Osteoblast (primary cell): Measurements from ENCODE around the gene SMOC1. TPM values are rescaled to one million over a fixed set of nuclear protein-coding genes. Genes with fewer than 3 reads are reported as not detected.
A peak's percentile ranks its signal among the peaks of the same experiment; 100 is the strongest.

Experiments
- DNase-seq: peaks from one replicate; pipeline ENCODE4 v3.0.0; 2011; ENCODE audit warnings: low spot score, mixed read lengths; ENCODE audit not compliant: insufficient read length; ENCODE audit errors: missing footprints
- H2AFZ ChIP-seq: 2 replicates; pipeline ENCODE4 v1.6.0; 2011; ENCODE audit warnings: mild to moderate bottlenecking, low read length
- H3K27ac ChIP-seq: 2 replicates; pipeline ENCODE4 v1.5.1; 2011; ENCODE audit warnings: mild to moderate bottlenecking, low read depth, low read length, moderate library complexity
- H3K27me3 ChIP-seq: 2 replicates; pipeline ENCODE4 v1.6.0; 2012; ENCODE audit warnings: mild to moderate bottlenecking, control low read depth, inconsistent platforms, low read length, moderate library complexity; ENCODE audit not compliant: insufficient read depth
- H3K36me3 ChIP-seq: 2 replicates; pipeline ENCODE4 v1.5.1; 2011; ENCODE audit warnings: mild to moderate bottlenecking, low read length, control low read depth, moderate library complexity; ENCODE audit not compliant: insufficient read depth
- H3K4me1 ChIP-seq: 2 replicates; pipeline ENCODE4 v1.5.1; 2011; ENCODE audit warnings: mild to moderate bottlenecking, low read length, control low read depth, moderate library complexity; ENCODE audit not compliant: insufficient read depth
- H3K4me2 ChIP-seq: 2 replicates; pipeline ENCODE4 v1.6.0; 2011; ENCODE audit warnings: mild to moderate bottlenecking, low read length; ENCODE audit not compliant: insufficient read depth
- H3K4me3 ChIP-seq: fragments of 200-600 bp; sonication (generic); 3 replicates; pipeline ENCODE4 v1.5.1; 2012; ENCODE audit warnings: mild to moderate bottlenecking, low read length, inconsistent platforms; ENCODE audit not compliant: insufficient read depth
- H3K79me2 ChIP-seq: 2 replicates; pipeline ENCODE4 v1.6.0; 2012; ENCODE audit warnings: mild to moderate bottlenecking, low read length, control low read depth, inconsistent platforms; ENCODE audit not compliant: insufficient read depth
- H3K9me3 ChIP-seq: 2 replicates; pipeline ENCODE4 v1.5.1; 2011; ENCODE audit warnings: low read depth, low read length, control low read depth
- H4K20me1 ChIP-seq: 2 replicates; pipeline ENCODE4 v1.6.0; 2012; ENCODE audit warnings: mild to moderate bottlenecking, low read length, control low read depth; ENCODE audit not compliant: insufficient read depth
- total RNA-seq: library from RNA; depleted of rRNA; stranded (reverse); fragments of >200 nt; gene quantifications from 2 replicates; pipeline ENCODE4 v1.2.3, GENCODE V29; 2012
- TF ChIP-seq, protein P1 (sequence below): IDR thresholded peaks from 2 replicates; pipeline ENCODE4 v1.5.1; 2011; ENCODE audit warnings: mild to moderate bottlenecking, low read depth, low read length, moderate library complexity; ENCODE audit errors: extremely low read depth

Gene SMOC1
- total RNA-seq, 1 donor = 25.7 TPM

DNA sequence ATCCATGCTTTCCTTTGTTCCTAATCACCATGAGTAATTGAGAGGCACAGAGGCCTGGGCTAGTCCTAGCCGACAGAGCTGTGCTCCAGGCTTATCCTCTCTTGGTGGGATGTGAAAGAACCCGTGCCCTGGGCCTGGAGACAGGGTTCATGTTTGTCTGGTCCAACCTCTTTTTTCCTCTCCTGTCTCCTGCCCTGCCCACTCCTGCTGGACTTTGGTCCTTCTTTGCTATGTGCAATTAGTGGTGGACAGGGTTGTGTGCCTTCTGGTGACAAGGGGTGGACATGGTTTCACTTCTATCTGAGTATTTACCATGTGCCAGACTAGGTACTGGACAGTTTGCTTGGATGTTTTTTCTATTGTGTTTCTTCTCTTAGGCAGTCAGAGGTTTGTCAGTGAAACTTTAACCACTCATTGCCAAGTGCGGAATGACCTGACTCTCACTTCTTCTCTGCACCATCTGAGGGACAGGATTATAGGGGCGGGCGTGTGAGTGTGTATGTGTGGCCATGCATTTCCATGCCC is 126.1 kb downstream of the SMOC1 start:
- Histone ChIP-seq H3K27ac (no peak overlapping the region), H3K4me2 (no peak overlapping the region), H3K4me1 (peaks cover 10% of the 10 kb centered on the region), H3K9me3 (no peaks in the 10 kb centered on the region), H3K36me3 (no peaks in the 10 kb centered on the region), H3K27me3 (no peaks in the 10 kb centered on the region), H3K4me3 (no peak overlapping the region), H3K79me2 (no peaks in the 10 kb centered on the region), H2AFZ (no peak overlapping the region), H4K20me1 (no peaks in the 10 kb centered on the region)
- no peak for DNase-seq
- TF ChIP-seq, protein P1, sequence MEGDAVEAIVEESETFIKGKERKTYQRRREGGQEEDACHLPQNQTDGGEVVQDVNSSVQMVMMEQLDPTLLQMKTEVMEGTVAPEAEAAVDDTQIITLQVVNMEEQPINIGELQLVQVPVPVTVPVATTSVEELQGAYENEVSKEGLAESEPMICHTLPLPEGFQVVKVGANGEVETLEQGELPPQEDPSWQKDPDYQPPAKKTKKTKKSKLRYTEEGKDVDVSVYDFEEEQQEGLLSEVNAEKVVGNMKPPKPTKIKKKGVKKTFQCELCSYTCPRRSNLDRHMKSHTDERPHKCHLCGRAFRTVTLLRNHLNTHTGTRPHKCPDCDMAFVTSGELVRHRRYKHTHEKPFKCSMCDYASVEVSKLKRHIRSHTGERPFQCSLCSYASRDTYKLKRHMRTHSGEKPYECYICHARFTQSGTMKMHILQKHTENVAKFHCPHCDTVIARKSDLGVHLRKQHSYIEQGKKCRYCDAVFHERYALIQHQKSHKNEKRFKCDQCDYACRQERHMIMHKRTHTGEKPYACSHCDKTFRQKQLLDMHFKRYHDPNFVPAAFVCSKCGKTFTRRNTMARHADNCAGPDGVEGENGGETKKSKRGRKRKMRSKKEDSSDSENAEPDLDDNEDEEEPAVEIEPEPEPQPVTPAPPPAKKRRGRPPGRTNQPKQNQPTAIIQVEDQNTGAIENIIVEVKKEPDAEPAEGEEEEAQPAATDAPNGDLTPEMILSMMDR = no peak

DNA sequence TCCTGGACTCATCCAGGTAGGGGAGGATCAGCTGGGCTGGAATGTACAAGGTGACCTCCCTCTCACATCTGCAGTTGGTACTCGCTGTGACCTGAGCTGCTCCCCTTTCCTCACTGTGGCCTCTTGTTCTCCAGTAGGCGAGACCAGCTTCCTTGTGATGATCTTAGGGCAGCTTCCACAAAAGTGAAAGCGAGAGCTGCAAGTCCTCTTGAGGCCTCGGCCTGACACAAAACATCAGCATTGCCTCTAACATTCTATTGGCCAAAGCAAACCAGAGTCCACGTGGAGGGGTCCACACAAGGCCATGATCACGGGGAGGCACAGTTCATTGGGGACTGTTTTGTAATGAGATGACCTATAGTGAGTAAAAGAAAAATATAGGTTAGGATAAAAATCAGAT is 127.5 kb downstream of the SMOC1 start:
- Histone ChIP-seq H3K4me2 (no peak overlapping the region), H3K27me3 (no peaks in the 10 kb centered on the region), H3K36me3 (no peaks in the 10 kb centered on the region), H3K27ac (no peak overlapping the region), H2AFZ (no peak overlapping the region), H3K79me2 (no peaks in the 10 kb centered on the region), H4K20me1 (no peaks in the 10 kb centered on the region), H3K4me3 (no peak overlapping the region), H3K4me1 (no peaks in the 10 kb centered on the region), H3K9me3 (no peaks in the 10 kb centered on the region)
- TF ChIP-seq, protein P1 = no peak
- no peak for DNase-seq

DNA sequence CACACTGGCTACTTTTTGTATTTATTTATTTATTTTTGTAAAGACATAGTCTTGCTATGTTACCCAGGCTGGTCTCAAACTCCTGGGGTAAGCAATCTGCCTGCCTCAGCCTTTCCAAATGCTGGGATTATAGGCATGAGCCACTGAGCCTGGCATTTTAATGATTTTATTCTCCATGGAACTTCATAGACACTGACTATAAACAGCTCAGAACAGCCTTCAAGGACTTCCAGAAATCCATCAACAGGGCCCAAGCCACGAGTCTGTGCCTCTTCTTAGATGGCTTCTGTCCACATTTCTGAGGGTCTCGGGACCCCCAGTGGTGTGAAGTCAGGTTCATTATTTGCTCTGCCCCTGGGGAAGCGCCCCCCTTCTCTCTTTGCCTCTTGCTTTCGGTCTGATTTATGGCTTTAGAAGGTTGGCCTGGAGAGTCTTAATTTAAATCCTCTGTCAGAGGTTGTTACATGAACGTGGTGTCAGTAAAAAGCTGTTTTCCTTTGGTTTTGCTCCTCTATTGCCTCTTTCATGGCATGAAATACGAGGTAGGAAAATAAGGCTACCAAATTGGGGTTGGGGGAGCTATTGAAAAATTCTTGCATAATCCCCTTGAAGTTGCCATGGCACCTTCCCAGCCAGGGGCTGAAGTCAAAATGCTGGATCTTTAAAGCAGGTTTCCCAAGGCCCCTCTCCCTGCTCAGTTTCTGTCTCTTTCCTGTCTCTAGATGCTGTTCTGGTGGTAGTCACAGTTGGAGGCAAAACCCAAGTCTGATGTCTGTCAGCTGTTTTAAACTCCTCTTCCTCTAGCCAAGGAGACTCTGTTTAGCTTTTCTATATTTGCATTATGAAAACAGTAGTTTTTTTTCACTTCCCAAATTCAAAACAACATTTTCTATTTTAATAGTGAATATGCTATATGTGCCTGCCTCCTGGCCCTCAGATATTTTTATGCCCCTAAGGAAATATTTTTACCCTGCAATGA is 129.4 kb downstream of the SMOC1 start:
- DNase-seq = no peak
- Histone ChIP-seq H3K4me1 (no peaks in the 10 kb centered on the region), H3K4me2 (no peak overlapping the region), H3K4me3 (no peak overlapping the region), H3K9me3 (no peaks in the 10 kb centered on the region), H3K79me2 (no peaks in the 10 kb centered on the region), H2AFZ (peak overlapping the region; percentile 43), H4K20me1 (no peaks in the 10 kb centered on the region), H3K36me3 (no peaks in the 10 kb centered on the region), H3K27ac (no peak overlapping the region), H3K27me3 (no peaks in the 10 kb centered on the region)
- TF ChIP-seq, protein P1 = no peak

DNA sequence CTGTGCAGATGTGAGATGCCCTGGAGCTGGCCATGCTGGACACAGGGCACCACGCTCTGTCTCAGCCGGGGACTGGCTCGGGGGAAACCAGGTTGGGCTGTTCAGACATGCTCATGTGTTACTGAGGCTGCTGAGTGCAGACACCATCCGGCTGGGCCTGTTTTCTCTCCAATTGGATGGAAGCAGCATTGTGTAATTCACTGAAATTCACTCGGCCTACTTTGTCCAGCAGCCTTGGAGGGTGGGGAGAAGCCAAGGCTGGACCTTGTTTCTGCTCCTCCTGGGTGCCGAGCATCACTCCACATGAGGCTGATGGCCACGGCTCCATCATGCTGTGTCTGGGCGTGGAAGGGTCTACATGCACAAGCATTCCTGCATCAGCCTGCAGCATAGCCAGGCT is 130.7 kb downstream of the SMOC1 start:
- H4K20me1 ChIP-seq = no peaks in the 10 kb centered on the region
- H3K36me3 ChIP-seq = no peaks in the 10 kb centered on the region
- H3K4me2 ChIP-seq = no peak overlapping the region
- no peaks in the 10 kb centered on the region for H3K9me3 ChIP-seq
- H3K4me3 ChIP-seq = no peak overlapping the region
- no peak overlapping the region for H2AFZ ChIP-seq
- no peaks in the 10 kb centered on the region for H3K27me3 ChIP-seq
- TF ChIP-seq, protein P1 = no peak
- no peak overlapping the region for H3K27ac ChIP-seq
- DNase-seq = no peak
- H3K4me1 ChIP-seq = no peaks in the 10 kb centered on the region
- no peaks in the 10 kb centered on the region for H3K79me2 ChIP-seq
